GM23338 (cell line): Measurements from ENCODE around the gene SEZ6L. TPM values are rescaled to one million over a fixed set of nuclear protein-coding genes. Genes with fewer than 3 reads are reported as not detected.

ENCODE experiments used
- ATAC-seq: fragments of 200-7000 bp; cut with Tn5 transposase; 3 replicates; pipeline ENCODE4 v1.9.1; 2020
- DNase-seq: peaks from one replicate; pipeline ENCODE4 v3.0.0-alpha.2; 2015; ENCODE audit warnings: low spot score
- H2AFZ ChIP-seq: fragments of 200-600 bp; sonication (generic); 2 replicates; pipeline ENCODE4 v1.8.0; 2016; ENCODE audit warnings: antibody characterized with exemption, mild to moderate bottlenecking, moderate library complexity
- H3F3A ChIP-seq: fragments of 200-600 bp; sonication (generic); replicated peaks from 2 replicates; pipeline ENCODE4 v1.8.0; 2017; ENCODE audit warnings: antibody characterized with exemption, mixed run types, low read depth
- H3K27ac ChIP-seq: fragments of 200-600 bp; sonication (generic); 2 replicates; pipeline ENCODE4 v1.6.1; 2016; ENCODE audit warnings: low read depth
- H3K27me3 ChIP-seq: fragments of 200-600 bp; sonication (generic); 2 replicates; pipeline ENCODE4 v1.8.0; 2016; ENCODE audit warnings: mild to moderate bottlenecking, mixed run types, moderate library complexity; ENCODE audit not compliant: insufficient read depth
- H3K36me3 ChIP-seq: fragments of 200-600 bp; sonication (generic); 2 replicates; pipeline ENCODE4 v1.8.0; 2016; ENCODE audit warnings: mild to moderate bottlenecking; ENCODE audit not compliant: insufficient read depth
- H3K4me1 ChIP-seq: fragments of 200-600 bp; sonication (generic); 2 replicates; pipeline ENCODE4 v1.8.0; 2016; ENCODE audit warnings: mild to moderate bottlenecking, moderate library complexity; ENCODE audit not compliant: insufficient read depth
- H3K4me2 ChIP-seq: fragments of 200-600 bp; sonication (generic); 2 replicates; pipeline ENCODE4 v1.7.1; 2017; ENCODE audit warnings: mixed run types
- H3K4me3 ChIP-seq: fragments of 200-600 bp; sonication (generic); 2 replicates; pipeline ENCODE4 v1.6.1; 2016; ENCODE audit warnings: mixed run types
- H3K79me2 ChIP-seq: fragments of 200-600 bp; sonication (generic); replicated peaks from 2 replicates; pipeline ENCODE4 v1.8.0; 2017; ENCODE audit warnings: mild to moderate bottlenecking; ENCODE audit not compliant: insufficient read depth
- H3K9me2 ChIP-seq: fragments of 200-600 bp; sonication (generic); 2 replicates; pipeline ENCODE4 v1.8.0; 2017; ENCODE audit not compliant: insufficient read depth
- H4K20me1 ChIP-seq: fragments of 200-600 bp; sonication (generic); replicated peaks from 2 replicates; pipeline ENCODE4 v1.8.0; 2017; ENCODE audit warnings: mild to moderate bottlenecking; ENCODE audit not compliant: insufficient read depth
- H3K27ac Mint-ChIP-seq: 2 replicates; pipeline ENCODE4 v1.8.0; 2020; ENCODE audit warnings: inconsistent platforms, mild to moderate bottlenecking, moderate library complexity, mixed read lengths
- H3K27me3 Mint-ChIP-seq: 3 replicates; pipeline ENCODE4 v1.8.0; 2022; ENCODE audit warnings: low read depth, mild to moderate bottlenecking, moderate library complexity, mixed read lengths, inconsistent platforms; ENCODE audit not compliant: insufficient read depth, poor library complexity
- H3K36me3 Mint-ChIP-seq: 3 replicates; pipeline ENCODE4 v1.8.0; 2021; ENCODE audit warnings: low read depth, mild to moderate bottlenecking, inconsistent platforms, moderate library complexity, mixed read lengths
- H3K4me1 Mint-ChIP-seq: 3 replicates; pipeline ENCODE4 v1.8.0; 2020; ENCODE audit warnings: mild to moderate bottlenecking, inconsistent platforms, mixed read lengths
- H3K4me3 Mint-ChIP-seq: 3 replicates; pipeline ENCODE4 v1.8.0; 2021; ENCODE audit warnings: moderate library complexity, mild to moderate bottlenecking, inconsistent platforms, mixed read lengths
- H3K9me3 Mint-ChIP-seq: 3 replicates; pipeline ENCODE4 v1.8.0; 2020; ENCODE audit warnings: moderate library complexity, mild to moderate bottlenecking, inconsistent platforms, mixed read lengths
- CREB1 ChIP-seq: fragments of 250-450 bp; sonication (Bioruptor Pico); IDR thresholded peaks from 2 replicates; pipeline ENCODE4 v1.5.0; 2020; ENCODE audit warnings: low read depth, mild to moderate bottlenecking, moderate library complexity
- ETS1 ChIP-seq: IDR thresholded peaks from 2 replicates; pipeline ENCODE4 v1.6.1; 2016; ENCODE audit warnings: antibody characterized with exemption
- EZH2 ChIP-seq: fragments of 200-600 bp; sonication (generic); IDR thresholded peaks from one replicate; pipeline ENCODE4 v1.8.0; 2017; ENCODE audit warnings: antibody characterized with exemption, mild to moderate bottlenecking, low read depth; ENCODE audit not compliant: unreplicated experiment
- EZH2phosphoT487 ChIP-seq: fragments of 200-600 bp; sonication (generic); IDR thresholded peaks from one replicate; pipeline ENCODE4 v1.8.1; 2018; ENCODE audit warnings: antibody characterized with exemption; ENCODE audit not compliant: unreplicated experiment
- JUNB ChIP-seq: IDR thresholded peaks from one replicate; pipeline ENCODE4 v1.6.1; 2016; ENCODE audit warnings: antibody characterized with exemption; ENCODE audit not compliant: unreplicated experiment
- NANOG ChIP-seq: IDR thresholded peaks from 2 replicates; pipeline ENCODE4 v1.6.1; 2016; ENCODE audit warnings: antibody characterized with exemption, borderline replicate concordance
- POLR2AphosphoS5 ChIP-seq: IDR thresholded peaks from 2 replicates; pipeline ENCODE4 v1.6.1; 2016; ENCODE audit warnings: antibody characterized with exemption, low read depth
- STAT1 ChIP-seq: IDR thresholded peaks from one replicate; pipeline ENCODE4 v1.6.1; 2016; ENCODE audit warnings: antibody characterized with exemption; ENCODE audit not compliant: unreplicated experiment
- ZNF114 ChIP-seq: fragments of 250-450 bp; sonication (Bioruptor Pico); IDR thresholded peaks from 2 replicates; pipeline ENCODE4 v1.5.0; 2020; ENCODE audit warnings: mild to moderate bottlenecking, moderate library complexity
- ZNF331 ChIP-seq: fragments of 250-450 bp; sonication (Bioruptor Pico); IDR thresholded peaks from 2 replicates; pipeline ENCODE4 v1.5.0; 2020; ENCODE audit warnings: low read depth, mild to moderate bottlenecking, moderate library complexity
- ZNF462 ChIP-seq: fragments of 250-450 bp; sonication (Bioruptor Pico); IDR thresholded peaks from 2 replicates; pipeline ENCODE4 v1.5.0; 2020; ENCODE audit warnings: mild to moderate bottlenecking, moderate library complexity
- polyA plus RNA-seq: library from polyadenylated mRNA; unstranded; fragments of >200 nt; fragmentation: Nextera tagmentation; extraction: Ambion mirVana; gene quantifications from 2 replicates; pipeline ENCODE4 v1.2.1, GENCODE V29; 2016
- total RNA-seq: library from RNA; depleted of rRNA; stranded (reverse); fragments of >200 nt; shearing (Covaris generic); gene quantifications from 2 replicates; pipeline ENCODE4 v1.2.3, GENCODE V29; 2014
- TF ChIP-seq, protein P1 (sequence below), 2 experiments: fragments of 200-600 bp in 1 of 2; sonication (generic) in 1 of 2; conservative IDR thresholded peaks; 2 replicates each; pipeline versions ENCODE4 v1.5.1 to v1.6.1; 2016 to 2017; ENCODE audit warnings: antibody characterized with exemption in 2 of 2, low read depth in 2 of 2, mild to moderate bottlenecking in 2 of 2, moderate library complexity in 1 of 2
- TF ChIP-seq, protein P2 (sequence below): IDR thresholded peaks from one replicate; pipeline ENCODE4 v1.6.1; 2018; ENCODE audit warnings: antibody characterized with exemption; ENCODE audit not compliant: unreplicated experiment

Gene SEZ6L
- total and polyA plus RNA-seq, 2 experiments from 2014 or later = 0.13 to 0.24 TPM

GRCh38 chr22:26354707-26355106 is 185.4 kb downstream of the SEZ6L start:
- TF ChIP-seq EZH2 (no peak), EZH2phosphoT487 (no peak), ETS1 (no peak), NANOG (no peak), CREB1 (no peak), ZNF114 (CRISPR knock-in tag) (no peak), ZNF331 (CRISPR knock-in tag) (no peak), JUNB (no peak), ZNF462 (CRISPR knock-in tag) (no peak), STAT1 (no peak), POLR2AphosphoS5 (no peak)
- TF ChIP-seq, protein P1, sequence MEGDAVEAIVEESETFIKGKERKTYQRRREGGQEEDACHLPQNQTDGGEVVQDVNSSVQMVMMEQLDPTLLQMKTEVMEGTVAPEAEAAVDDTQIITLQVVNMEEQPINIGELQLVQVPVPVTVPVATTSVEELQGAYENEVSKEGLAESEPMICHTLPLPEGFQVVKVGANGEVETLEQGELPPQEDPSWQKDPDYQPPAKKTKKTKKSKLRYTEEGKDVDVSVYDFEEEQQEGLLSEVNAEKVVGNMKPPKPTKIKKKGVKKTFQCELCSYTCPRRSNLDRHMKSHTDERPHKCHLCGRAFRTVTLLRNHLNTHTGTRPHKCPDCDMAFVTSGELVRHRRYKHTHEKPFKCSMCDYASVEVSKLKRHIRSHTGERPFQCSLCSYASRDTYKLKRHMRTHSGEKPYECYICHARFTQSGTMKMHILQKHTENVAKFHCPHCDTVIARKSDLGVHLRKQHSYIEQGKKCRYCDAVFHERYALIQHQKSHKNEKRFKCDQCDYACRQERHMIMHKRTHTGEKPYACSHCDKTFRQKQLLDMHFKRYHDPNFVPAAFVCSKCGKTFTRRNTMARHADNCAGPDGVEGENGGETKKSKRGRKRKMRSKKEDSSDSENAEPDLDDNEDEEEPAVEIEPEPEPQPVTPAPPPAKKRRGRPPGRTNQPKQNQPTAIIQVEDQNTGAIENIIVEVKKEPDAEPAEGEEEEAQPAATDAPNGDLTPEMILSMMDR (conservative IDR thresholded peaks at IDR 0.05; ENCODE audit: low read depth in 2 of 2) = no peak
- TF ChIP-seq, protein P2, sequence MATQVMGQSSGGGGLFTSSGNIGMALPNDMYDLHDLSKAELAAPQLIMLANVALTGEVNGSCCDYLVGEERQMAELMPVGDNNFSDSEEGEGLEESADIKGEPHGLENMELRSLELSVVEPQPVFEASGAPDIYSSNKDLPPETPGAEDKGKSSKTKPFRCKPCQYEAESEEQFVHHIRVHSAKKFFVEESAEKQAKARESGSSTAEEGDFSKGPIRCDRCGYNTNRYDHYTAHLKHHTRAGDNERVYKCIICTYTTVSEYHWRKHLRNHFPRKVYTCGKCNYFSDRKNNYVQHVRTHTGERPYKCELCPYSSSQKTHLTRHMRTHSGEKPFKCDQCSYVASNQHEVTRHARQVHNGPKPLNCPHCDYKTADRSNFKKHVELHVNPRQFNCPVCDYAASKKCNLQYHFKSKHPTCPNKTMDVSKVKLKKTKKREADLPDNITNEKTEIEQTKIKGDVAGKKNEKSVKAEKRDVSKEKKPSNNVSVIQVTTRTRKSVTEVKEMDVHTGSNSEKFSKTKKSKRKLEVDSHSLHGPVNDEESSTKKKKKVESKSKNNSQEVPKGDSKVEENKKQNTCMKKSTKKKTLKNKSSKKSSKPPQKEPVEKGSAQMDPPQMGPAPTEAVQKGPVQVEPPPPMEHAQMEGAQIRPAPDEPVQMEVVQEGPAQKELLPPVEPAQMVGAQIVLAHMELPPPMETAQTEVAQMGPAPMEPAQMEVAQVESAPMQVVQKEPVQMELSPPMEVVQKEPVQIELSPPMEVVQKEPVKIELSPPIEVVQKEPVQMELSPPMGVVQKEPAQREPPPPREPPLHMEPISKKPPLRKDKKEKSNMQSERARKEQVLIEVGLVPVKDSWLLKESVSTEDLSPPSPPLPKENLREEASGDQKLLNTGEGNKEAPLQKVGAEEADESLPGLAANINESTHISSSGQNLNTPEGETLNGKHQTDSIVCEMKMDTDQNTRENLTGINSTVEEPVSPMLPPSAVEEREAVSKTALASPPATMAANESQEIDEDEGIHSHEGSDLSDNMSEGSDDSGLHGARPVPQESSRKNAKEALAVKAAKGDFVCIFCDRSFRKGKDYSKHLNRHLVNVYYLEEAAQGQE = no peak
- H3K27me3 ChIP-seq = no peaks in the 10 kb centered on the region
- no peak overlapping the region for H3K4me2 ChIP-seq
- Mint-ChIP-seq H3K4me3 (no peak overlapping the region), H3K4me1 (no peaks in the 10 kb centered on the region), H3K27ac (no peak overlapping the region), H3K9me3 (no peaks in the 10 kb centered on the region), H3K36me3 (no peaks in the 10 kb centered on the region), H3K27me3 (peaks cover 3% of the 10 kb centered on the region)
- ATAC-seq (no peak), DNase-seq (no peak)
- no peaks in the 10 kb centered on the region for H3F3A ChIP-seq
- H2AFZ ChIP-seq = peak overlapping the region; percentile 76; the same call in 1 of the 2 replicates
- H3K9me2 ChIP-seq = no peaks in the 10 kb centered on the region
- no peaks in the 10 kb centered on the region; the same call in 1 of the 2 replicates for H4K20me1 ChIP-seq
- H3K4me1 ChIP-seq = no peaks in the 10 kb centered on the region
- H3K4me3 ChIP-seq = no peak overlapping the region
- H3K79me2 ChIP-seq = no peaks in the 10 kb centered on the region
- no peak overlapping the region for H3K27ac ChIP-seq
- H3K36me3 ChIP-seq = no peaks in the 10 kb centered on the region
